Raji (cell line): ENCODE results near the gene TEDC2.

Source experiments
- POLR2A ChIP-seq: IDR thresholded peaks from 2 replicates; pipeline ENCODE4 v1.6.1; 2011; ENCODE audit warnings: low read depth, low read length, control low read depth; ENCODE audit not compliant: insufficient read depth

TEDC2 gene

DNA sequence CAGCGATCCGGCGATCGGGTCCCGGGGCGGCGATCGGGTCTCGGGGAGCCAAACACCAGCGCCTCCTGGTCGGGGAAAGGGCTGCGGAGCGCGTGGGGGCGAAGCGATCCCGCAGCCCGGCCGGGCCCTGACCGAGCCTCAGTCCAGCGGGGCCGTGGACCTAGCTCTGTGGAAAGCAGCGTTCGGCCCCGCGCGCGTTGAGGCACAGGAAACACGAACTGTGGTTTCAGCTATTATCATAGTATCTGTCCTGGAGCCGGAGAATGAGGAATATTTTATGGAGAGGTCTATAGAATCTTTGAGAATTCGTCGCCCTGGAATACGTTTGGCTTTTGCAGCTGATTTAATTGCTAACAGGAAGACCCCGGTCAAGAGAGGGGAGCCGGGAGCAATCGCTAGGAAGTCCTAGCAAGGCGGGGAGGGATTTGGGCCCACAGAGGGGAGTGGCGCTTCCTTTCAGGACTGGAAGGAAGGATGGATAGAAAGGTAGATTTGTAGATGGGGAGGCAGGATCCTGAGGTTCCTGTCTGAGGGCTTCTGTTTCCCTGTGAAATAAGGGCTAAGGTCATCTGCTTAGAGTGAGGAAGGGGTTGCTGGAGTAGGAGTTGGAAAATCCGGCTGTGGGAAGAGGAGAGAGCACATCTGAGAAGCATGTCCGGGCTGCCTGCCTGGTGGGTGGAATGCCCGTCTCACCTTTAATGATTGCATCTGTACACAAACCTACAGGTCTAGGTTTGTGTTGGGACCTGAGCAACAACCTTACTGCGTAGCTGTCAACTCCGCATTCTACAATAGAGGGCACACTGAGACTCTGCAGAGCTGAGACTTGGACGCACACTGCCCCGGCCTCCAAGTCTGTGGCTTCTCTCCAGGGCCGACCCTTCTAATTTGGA is 29.9 kb upstream of the TEDC2 start:
- TF ChIP-seq POLR2A, result no peak

DNA sequence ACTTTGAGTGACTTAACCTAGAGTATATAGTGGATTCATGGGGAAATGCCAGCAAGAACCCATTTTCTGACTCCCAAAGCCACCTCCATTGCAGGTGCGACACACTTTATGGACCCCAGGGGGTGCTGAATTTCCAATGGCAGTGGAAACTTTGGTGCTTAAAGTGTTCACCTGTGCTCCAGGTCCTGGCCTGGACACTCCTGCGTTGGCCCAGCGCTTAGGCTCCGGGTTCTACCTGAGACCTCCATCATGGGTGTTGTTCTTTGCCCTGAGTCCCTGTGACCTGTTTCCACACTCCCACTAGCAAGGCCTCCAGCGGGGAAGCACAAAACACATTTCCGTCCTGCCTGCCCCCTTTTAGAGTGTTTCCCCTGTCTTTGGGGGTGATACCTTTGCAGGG is 27.6 kb upstream of the TEDC2 start:
- TF ChIP-seq POLR2A, result no peak

DNA sequence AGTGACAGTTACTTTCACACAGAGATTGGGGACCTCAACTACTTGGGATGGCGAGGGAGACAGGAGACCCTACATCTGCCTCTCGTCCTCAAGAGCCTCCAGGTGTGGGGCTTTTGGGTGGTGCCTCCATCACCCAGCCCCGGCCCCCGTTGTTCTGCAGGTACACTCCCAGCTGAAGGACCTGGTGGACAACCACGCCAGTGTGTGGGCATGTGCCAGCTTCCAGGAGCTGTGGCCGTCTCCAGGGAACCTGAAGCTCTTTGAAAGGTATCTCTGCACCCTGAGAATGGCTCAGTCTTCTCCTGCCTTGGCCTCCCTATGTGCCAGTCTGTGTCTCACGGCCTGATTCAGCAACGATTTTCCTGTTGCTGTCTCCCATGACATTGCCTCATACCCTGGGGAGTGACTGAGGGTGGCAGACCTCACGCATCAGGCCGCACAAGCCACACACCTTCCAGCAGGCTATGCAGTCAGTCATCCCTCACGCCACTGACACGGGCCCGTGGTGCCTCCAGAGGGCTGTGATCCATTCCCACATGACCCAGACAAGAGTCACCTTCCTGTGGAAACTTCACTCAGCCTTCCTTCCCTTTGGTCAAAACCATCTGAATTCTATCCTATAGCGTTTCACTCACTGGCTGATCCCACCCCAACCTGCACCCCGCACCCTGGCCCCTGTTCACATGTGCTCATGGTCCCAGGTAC is 27.0 kb upstream of the TEDC2 start:
- TF ChIP-seq POLR2A, result no peak

DNA sequence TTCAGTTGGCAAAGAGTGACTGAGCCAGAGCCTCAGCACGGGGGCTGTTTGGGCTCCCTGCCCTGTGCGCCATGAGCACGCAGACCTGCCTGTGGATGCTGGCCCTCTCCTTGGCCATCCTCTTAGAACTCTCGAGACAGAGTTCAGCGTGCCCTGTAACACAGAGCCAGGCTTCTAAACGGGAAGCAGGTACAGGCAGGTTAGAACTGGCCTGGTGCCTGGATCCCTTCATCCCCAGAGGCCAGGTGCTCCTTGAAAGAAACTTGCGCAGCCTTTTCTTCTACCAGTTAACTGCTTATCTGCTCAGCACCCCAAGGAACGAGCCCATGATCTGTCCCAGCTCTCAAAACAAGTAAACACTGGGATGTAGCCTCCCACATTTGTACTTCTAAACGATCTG is 23.8 kb upstream of the TEDC2 start:
- TF ChIP-seq POLR2A, result no peak

DNA sequence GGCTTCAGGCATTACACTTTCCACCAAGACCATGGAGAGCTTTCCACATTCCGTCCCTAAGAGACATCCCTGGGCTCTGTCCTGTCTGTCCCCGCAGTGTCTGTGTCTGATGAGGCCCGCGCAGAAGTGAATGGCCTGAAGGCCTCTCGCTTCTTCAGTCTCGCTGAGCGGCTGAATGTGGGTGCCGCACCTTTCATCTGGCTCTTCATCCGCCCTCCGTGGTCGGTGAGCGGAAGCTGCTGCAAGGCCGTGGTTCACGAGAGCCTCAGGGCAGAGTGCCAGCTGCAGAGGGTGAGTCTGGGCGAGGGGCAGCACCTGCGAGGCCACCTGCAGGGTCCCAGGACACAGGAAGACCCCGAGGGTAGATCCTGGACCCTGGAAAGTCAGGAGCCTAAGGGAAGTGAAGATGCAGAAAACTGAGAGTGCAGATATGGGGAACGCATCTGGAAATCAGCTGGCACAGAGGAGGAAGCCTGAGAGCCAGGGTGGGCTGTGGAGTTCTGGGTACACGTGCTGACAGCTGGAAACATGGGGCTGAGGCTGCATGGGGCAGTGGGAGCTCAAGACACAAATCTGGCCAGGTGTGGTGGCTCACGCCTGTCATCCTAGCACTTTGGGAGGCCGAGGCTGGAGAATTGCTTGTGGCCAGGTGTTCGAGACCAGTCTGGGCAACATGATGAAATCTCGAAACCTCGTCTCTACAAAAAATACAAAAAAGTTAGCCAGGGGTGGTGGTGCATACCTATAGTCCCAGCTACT is 22.7 kb upstream of the TEDC2 start:
- TF ChIP-seq POLR2A, result no peak

DNA sequence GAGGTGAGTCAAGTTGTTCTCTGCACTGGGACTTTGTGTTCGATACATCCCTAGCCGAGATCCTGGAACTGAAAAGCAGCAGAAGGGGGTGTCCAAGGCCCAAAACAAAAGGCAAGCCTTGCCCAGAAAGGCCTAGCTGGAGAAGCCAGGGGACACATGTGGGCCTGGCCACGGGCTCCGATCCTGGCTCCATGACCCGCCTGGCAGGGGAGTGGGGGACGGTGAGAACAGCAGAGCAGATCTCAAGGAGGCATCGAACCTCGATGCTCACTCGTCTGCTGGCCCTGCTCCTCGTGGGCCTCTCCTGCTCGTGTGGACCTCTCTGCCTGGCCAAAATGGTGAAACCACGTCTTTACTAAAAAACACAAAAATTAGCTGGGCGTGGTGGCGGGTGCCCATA is 21.8 kb upstream of the TEDC2 start:
- no peak for TF ChIP-seq POLR2A

DNA sequence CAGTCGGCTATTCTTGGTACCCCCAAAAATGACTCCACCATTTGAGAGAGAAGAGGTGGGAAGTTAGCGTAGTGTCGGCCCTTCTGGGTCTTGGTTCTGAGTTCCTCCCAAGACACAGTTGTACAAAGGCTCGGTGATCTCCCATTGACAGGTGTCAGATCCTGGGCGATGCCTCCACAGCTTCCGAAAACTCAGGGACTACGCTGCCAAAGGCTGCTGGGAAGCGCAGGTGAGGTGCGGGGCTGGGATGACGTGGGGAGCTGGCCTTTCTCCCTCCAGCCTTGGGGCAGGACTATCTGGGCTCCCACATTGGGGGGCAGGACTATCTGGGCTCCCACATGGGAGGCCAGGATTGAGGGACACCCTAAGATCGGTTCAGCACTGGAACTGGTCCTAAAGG is 20.3 kb upstream of the TEDC2 start:
- TF ChIP-seq POLR2A, result no peak

DNA sequence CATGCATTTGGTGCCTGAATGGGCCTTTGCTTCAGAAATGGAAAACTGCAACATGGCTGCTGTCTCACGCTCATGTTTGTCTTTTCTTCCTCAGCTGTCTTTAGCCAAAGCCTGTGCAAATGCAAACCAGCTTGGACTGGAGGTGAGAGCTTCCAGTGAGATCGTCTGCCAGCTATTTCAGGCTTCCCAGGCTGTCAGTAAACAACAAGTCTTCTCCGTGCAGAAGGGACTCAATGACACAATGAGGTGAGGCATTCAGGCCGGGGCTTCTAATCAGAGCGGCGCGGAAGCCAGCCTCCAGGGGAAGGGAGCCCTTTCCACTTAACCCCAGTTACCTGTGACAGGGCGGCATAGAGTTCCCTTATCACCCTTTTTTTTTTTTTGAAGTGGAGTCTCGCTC is 16.4 kb upstream of the TEDC2 start:
- TF ChIP-seq POLR2A, result no peak

DNA sequence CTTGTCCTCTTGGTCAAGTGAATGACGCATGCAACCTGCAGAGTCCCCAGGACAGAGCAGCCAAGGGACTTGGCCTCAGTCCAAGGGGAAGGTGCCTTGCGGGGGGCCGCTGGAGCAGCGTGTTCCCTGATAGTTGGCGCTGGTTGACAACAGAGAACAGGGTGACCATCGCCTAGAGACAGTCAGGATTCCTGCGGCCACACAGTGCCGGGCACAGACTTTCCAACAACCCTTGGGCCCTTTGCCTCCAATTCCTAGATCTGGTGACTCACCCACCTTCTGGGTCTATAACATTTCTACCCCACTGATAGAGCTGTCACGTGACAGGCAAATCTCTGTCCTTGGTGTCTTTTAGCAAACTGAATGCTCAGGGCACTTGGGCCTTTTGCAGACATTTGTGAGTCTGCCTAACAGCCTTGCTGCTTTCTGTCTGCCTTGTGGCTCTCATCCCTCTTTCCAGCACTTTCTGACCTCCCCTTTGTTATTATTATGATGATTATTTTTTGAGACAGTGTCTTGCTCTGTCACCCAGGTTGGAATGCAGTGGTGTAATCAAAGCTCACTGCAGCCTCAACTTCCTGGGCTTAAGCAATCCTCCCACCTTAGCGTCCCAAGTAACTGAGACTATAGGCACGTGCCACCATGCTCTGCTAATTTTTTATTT is 11.9 kb upstream of the TEDC2 start:
- TF ChIP-seq POLR2A, result no peak

DNA sequence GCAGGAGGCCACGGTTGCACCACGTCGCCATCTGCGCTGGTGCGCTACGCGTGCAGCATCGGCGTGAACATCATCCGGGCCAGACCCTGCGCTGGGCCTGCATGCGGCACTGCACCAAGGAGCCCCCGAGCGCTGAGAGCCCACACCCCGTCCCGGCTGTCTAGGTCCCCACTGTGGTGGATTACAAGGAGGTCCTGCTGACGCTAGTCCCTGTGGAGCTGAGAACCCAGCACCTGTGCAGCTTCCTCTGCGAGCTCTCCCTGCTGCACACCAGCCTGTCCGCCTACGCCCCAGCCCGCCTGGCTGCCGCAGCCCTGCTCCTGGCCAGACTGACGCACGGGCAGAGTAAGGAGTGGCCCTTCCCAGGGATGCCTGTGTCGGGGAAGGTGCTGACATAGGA is 10.8 kb upstream of the TEDC2 start:
- no peak for TF ChIP-seq POLR2A

DNA sequence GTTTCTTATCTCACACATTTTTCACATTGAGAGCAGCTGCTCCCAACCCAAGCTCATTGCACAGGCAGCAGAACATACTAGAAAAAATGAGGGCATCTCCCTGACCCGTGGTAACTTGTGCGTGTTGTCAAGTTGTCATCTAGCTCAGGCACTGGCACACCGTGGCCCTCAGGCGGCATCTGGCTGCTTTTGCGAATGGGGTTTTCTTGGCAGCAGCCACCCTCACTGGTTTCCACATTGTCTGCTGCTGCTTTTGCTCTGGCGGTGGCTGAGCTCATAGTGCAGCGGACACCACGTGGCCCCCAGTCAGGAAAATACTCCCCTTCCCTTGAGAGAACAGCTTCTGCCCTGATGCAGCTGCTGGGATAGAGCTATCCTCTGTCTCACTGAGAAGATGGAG is 9.4 kb upstream of the TEDC2 start:
- no peak for TF ChIP-seq POLR2A

DNA sequence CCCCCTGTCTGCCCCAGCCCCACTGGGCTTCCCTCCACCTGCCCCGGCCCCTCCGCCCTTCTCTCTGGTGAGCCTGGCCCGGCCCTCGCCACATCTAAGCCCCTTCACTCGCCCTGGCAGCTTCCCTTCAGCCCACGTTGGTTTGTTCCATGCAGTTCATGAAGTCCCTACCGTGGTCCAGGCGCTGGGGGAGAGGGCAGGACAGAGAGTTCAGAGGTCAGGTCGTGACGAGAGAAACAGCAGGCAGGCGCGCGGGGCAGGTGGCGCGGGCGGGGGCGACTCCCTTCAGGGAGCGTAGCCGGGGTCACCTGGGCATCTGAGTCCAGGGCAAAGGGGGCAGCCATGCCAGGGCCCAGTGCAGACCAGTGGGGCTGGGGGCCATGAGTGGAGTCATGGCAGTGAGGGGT is 8.9 kb upstream of the TEDC2 start:
- no peak for TF ChIP-seq POLR2A

DNA sequence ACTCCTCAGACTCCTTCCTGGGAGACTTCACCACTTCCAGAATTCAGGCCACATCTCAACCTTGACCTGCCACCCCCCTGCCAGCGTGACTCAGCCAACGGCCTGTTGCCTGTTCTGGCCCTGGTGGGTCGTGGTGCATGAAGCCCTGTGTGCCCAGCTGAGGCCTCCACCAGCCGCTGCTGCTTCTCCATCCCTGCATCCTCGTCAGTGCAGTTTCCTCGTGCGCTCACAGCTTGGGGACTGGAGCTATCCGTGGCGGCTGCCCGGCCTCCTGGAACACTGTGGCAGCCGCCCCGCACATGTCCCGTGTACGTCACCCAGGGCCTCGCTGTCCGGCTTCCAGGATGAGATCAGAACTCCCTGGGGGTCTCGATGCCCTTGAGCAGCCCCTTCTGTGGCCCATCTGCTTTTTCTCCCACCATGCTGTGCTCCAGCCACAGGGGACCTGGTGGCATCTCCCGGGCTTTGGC is 8.0 kb upstream of the TEDC2 start:
- no peak for TF ChIP-seq POLR2A

DNA sequence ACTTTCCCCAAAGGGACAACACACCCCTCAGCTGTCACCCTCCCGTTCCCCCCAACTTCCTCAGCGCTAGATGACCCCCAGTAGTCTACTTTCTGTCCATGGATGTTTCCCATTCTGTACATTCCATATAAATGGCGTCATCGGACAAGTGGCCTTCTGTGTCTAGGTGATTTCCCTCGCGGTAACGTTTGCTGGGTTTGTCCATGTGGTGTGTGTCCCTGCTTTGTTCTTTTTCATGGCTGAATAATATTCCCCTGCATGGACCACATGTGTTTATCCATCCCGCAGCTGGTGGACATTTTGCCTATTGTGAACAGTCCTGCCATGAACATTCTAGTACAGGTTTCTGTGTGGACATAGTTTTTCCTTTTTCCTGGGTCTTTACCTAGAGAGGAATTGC is 7.3 kb upstream of the TEDC2 start:
- TF ChIP-seq POLR2A, result no peak
